HCT116 (cell line): ENCODE data around the gene ATXN1. TPM values are rescaled to one million over a fixed set of nuclear protein-coding genes. Genes with fewer than 3 reads are reported as not detected.

ENCODE experiments used
- ATAC-seq: fragments of 200-7000 bp; cut with Tn5 transposase; 2 replicates; pipeline ENCODE4 v1.9.1; 2020; ENCODE audit warnings: mild to moderate bottlenecking, moderate library complexity
- BruUV-seq: library from RNA; stranded (reverse); fragments of 400-500 nt; replicated peaks from 2 replicates; lab custom pipeline; 2021; lab: Mats Ljungman, UMichigan
- CTCF ChIA-PET: fragments of 300-600 bp; sonication (Branson Sonifier 250); formaldehyde crosslinking; loops from one replicate; lab custom pipeline; 2021; ENCODE audit warnings: antibody characterized with exemption; lab: Charles Lee
- POLR2A ChIA-PET: fragments of 300-600, 350-600 bp; sonication (Branson Sonifier 250); formaldehyde crosslinking; loops from one replicate; lab custom pipeline; 2021; ENCODE audit warnings: antibody characterized with exemption; lab: Charles Lee
- RAD21 ChIA-PET, 2 experiments: fragments of 300-600 bp; sonication (Branson Sonifier 250); formaldehyde crosslinking; loops; one replicate each; lab custom pipeline; 2023; ENCODE audit warnings: low total read pairs in 2 of 2; ENCODE audit not compliant: uncharacterized antibody in 2 of 2, unreplicated experiment in 2 of 2, low non-redundant PET in 1 of 2; lab: Charles Lee
- DNase-seq: peaks from one replicate; pipeline ENCODE4 v3.0.0-alpha.2; 2010; ENCODE audit warnings: low read depth, low spot score
- H2AFZ ChIP-seq: fragments of 200-600 bp; shearing (Covaris generic), sonication (generic); 2 replicates; pipeline ENCODE4 v1.6.1; 2017; ENCODE audit warnings: low read depth, mixed run types, mixed read lengths, antibody characterized with exemption, low read length; ENCODE audit not compliant: poor library complexity, severe bottlenecking
- H3K27ac ChIP-seq: 2 replicates; pipeline ENCODE4 v1.5.1; 2012; ENCODE audit warnings: low read depth, low read length
- H3K27me3 ChIP-seq: fragments of 200-600 bp; sonication (generic); 2 replicates; pipeline ENCODE4 v1.6.1; 2016; ENCODE audit warnings: mixed run types, low read length, mixed read lengths; ENCODE audit not compliant: insufficient read depth
- H3K36me3 ChIP-seq, 2 experiments: fragments of 200-500 bp in 1 of 2; fragments of 200-600 bp in 1 of 2; sonication (Bioruptor generic) in 1 of 2; sonication (generic) in 1 of 2; 2 replicates each; pipeline versions ENCODE4 v1.5.1 to v1.6.1; 2014 to 2016; ENCODE audit warnings: low read length in 2 of 2, inconsistent platforms in 1 of 2, mixed read lengths in 1 of 2, mixed run types in 1 of 2; ENCODE audit not compliant: insufficient read depth in 2 of 2, control insufficient read depth in 1 of 2
- H3K4me1 ChIP-seq, 2 experiments: fragments of 200-600 bp in 1 of 2; sonication (generic) in 1 of 2; 2 replicates each; pipeline versions ENCODE4 v1.5.1 to v1.6.1; 2012 to 2017; ENCODE audit warnings: low read length in 2 of 2, inconsistent platforms in 1 of 2, mild to moderate bottlenecking in 1 of 2, mixed read lengths in 1 of 2, mixed run types in 1 of 2, moderate library complexity in 1 of 2; ENCODE audit not compliant: insufficient read depth in 2 of 2, control insufficient read depth in 1 of 2
- H3K4me2 ChIP-seq: fragments of 200-600 bp; sonication (generic); 2 replicates; pipeline ENCODE4 v1.6.1; 2017; ENCODE audit warnings: mixed run types, low read length, mixed read lengths
- H3K4me3 ChIP-seq, 2 experiments: fragments of 200-600 bp in 1 of 2; sonication (generic) in 1 of 2; replicated peaks in 1 of 2; 2 replicates each; pipeline ENCODE4 v1.5.1; 2011 to 2016; ENCODE audit warnings: low read length in 2 of 2, control low read depth in 1 of 2, low read depth in 1 of 2, mild to moderate bottlenecking in 1 of 2, mixed read lengths in 1 of 2, mixed run types in 1 of 2
- H3K79me2 ChIP-seq: fragments of 200-600 bp; sonication (generic); 2 replicates; pipeline ENCODE4 v1.6.1; 2017; ENCODE audit warnings: mild to moderate bottlenecking, mixed run types, low read length, moderate library complexity, mixed read lengths; ENCODE audit not compliant: insufficient read depth
- H3K9ac ChIP-seq: fragments of 200-600 bp; sonication (generic); 2 replicates; pipeline ENCODE4 v1.6.1; 2016; ENCODE audit warnings: low read length, mixed read lengths
- H3K9me2 ChIP-seq: fragments of 200-600 bp; sonication (generic), shearing (Covaris generic); 2 replicates; pipeline ENCODE4 v1.6.1; 2017; ENCODE audit warnings: mixed run types, mild to moderate bottlenecking, moderate library complexity; ENCODE audit not compliant: insufficient read depth
- H3K9me3 ChIP-seq, 2 experiments: fragments of 200-500 bp in 1 of 2; fragments of 200-600 bp in 1 of 2; sonication (Bioruptor generic) in 1 of 2; sonication (generic) in 1 of 2; 2 replicates each; pipeline ENCODE4 v1.6.1; 2014 to 2017; ENCODE audit warnings: low read length in 2 of 2, mixed read lengths in 2 of 2, inconsistent platforms in 1 of 2, low read depth in 1 of 2, mild to moderate bottlenecking in 1 of 2, mixed run types in 1 of 2, moderate library complexity in 1 of 2; ENCODE audit not compliant: control insufficient read depth in 1 of 2, insufficient read depth in 1 of 2
- H4K20me1 ChIP-seq: fragments of 200-600 bp; sonication (generic), shearing (Covaris generic); 2 replicates; pipeline ENCODE4 v1.6.1; 2017; ENCODE audit warnings: mixed run types, mild to moderate bottlenecking, moderate library complexity; ENCODE audit not compliant: insufficient read depth
- CTCF ChIP-seq, 3 experiments: fragments of 200-600 bp in 1 of 3; sonication (generic) in 1 of 3; IDR thresholded peaks in 2 of 3; conservative IDR thresholded peaks in 1 of 3; 2 replicates each; pipeline ENCODE4 v1.5.1; 2012 to 2017; ENCODE audit warnings: low read depth in 2 of 3, low read length in 2 of 3, antibody characterized with exemption in 1 of 3, borderline replicate concordance in 1 of 3, control low read depth in 1 of 3, mild to moderate bottlenecking in 1 of 3, mixed read lengths in 1 of 3, mixed run types in 1 of 3, moderate library complexity in 1 of 3; ENCODE audit not compliant: insufficient read depth in 1 of 3
- EGR1 ChIP-seq: IDR thresholded peaks from 2 replicates; pipeline ENCODE4 v1.6.1; 2012; ENCODE audit warnings: low read depth
- ELF1 ChIP-seq: IDR thresholded peaks from 2 replicates; pipeline ENCODE4 v1.6.1; 2012; ENCODE audit warnings: low read depth, borderline replicate concordance
- EZH2phosphoT487 ChIP-seq: fragments of 200-600 bp; IDR thresholded peaks from 2 replicates; pipeline ENCODE4 v1.6.1; 2018; ENCODE audit warnings: antibody characterized with exemption, borderline replicate concordance
- FOSL1 ChIP-seq: IDR thresholded peaks from 2 replicates; pipeline ENCODE4 v1.6.1; 2012; ENCODE audit warnings: low read depth
- MAX ChIP-seq: IDR thresholded peaks from 2 replicates; pipeline ENCODE4 v1.6.1; 2012
- POLR2AphosphoS5 ChIP-seq: IDR thresholded peaks from 2 replicates; pipeline ENCODE4 v1.6.1; 2011; ENCODE audit warnings: mild to moderate bottlenecking, low read depth, low read length, moderate library complexity
- RAD21 ChIP-seq: IDR thresholded peaks from 2 replicates; pipeline ENCODE4 v1.6.1; 2012; ENCODE audit warnings: low read depth, mild to moderate bottlenecking
- REST ChIP-seq: IDR thresholded peaks from 2 replicates; pipeline ENCODE4 v1.6.1; 2012; ENCODE audit warnings: low read depth
- TCF7L2 ChIP-seq: IDR thresholded peaks from 2 replicates; pipeline ENCODE4 v1.7.0; 2011; ENCODE audit warnings: borderline replicate concordance, inconsistent platforms; ENCODE audit not compliant: insufficient read depth, insufficient read length; ENCODE audit errors: extremely low read depth
- ZBTB33 ChIP-seq: IDR thresholded peaks from 2 replicates; pipeline ENCODE4 v1.6.1; 2011; ENCODE audit warnings: mild to moderate bottlenecking, low read length, moderate library complexity; ENCODE audit not compliant: insufficient replicate concordance; ENCODE audit errors: extremely low read depth
- ZFX ChIP-seq: fragments of 450-650 bp; IDR thresholded peaks from 2 replicates; pipeline ENCODE4 v1.6.1; 2017
- ZNF274 ChIP-seq: fragments of 200-500 bp; sonication (Bioruptor generic); IDR thresholded peaks from 2 replicates; pipeline ENCODE4 v1.6.1; 2014; ENCODE audit warnings: mild to moderate bottlenecking, low read depth, low read length, inconsistent platforms
- intact Hi-C: fragments of 100-400 bp; cut with micrococcal nuclease; formaldehyde crosslinking; loops from 2 replicates; pipeline ENCODE4 v1.10.0; 2022
- total RNA-seq: library from RNA; stranded (reverse); gene quantifications from one replicate; pipeline ENCODE4 v1.2.1, GENCODE V29; 2021; ENCODE audit not compliant: unreplicated experiment

ATXN1 gene
- total RNA-seq, 1 experiment from 2014 or later, result 21.0 TPM

GRCh38 chr6:16684896-16685554, 76.2 kb downstream of the ATXN1 start:
- no peak overlapping the region for H3K4me3 ChIP-seq
- no peaks in the 10 kb centered on the region for H3K9me2 ChIP-seq
- H3K27me3 ChIP-seq, result no peaks in the 10 kb centered on the region
- H3K4me1 ChIP-seq, result peaks cover 52 to 62% of the 10 kb centered on the region in 2 experiments
- RAD21 ChIA-PET, result interaction anchor here in 1 of 2 experiments (1.0 kb wide), 1 partner anchor 173 kb away, joined by 3 read pairs; no protein-coding TSS in a partner anchor
- H3K4me2 ChIP-seq, result peak overlapping the region; percentile 8; the same call in 1 of the 2 replicates
- ATAC-seq (no peak), DNase-seq (peak; percentile 24)
- intact Hi-C loops, result loop anchor here (1.0 to 5.0 kb wide), 2 partner anchors 41 to 77 kb away; partner anchors contain the start of gene ATXN1
- H4K20me1 ChIP-seq, result no peaks in the 10 kb centered on the region
- CTCF ChIA-PET, result no interaction called here
- H3K27ac ChIP-seq, result no peak overlapping the region
- POLR2A ChIA-PET, result no interaction called here
- H3K79me2 ChIP-seq, result no peaks in the 10 kb centered on the region
- no TSS peak for BruUV-seq
- H3K9ac ChIP-seq, result no peak overlapping the region
- no peaks in the 10 kb centered on the region for H3K36me3 ChIP-seq
- TF ChIP-seq POLR2AphosphoS5 (no peak), ELF1 (no peak), EZH2phosphoT487 (no peak), CTCF (IDR thresholded peaks at IDR 0.05 in 2 of 3, conservative IDR thresholded peaks at IDR 0.05 in 1 of 3; ENCODE audit: borderline replicate concordance in 1 of 3, insufficient read depth in 1 of 3, low read depth in 2 of 3, low read length in 2 of 3) (no peak), ZNF274 (no peak), MAX (peak; percentile 30; the same call in 1 of the 2 replicates), RAD21 (no peak), ZBTB33 (no peak), REST (no peak), EGR1 (peak; percentile 78), TCF7L2 (no peak), FOSL1 (peak; percentile 9; the same call in 1 of the 2 replicates), ZFX (no peak)
- H3K9me3 ChIP-seq, result no peaks in the 10 kb centered on the region
- no peak overlapping the region for H2AFZ ChIP-seq
